Loucy (cell line): ENCODE measurements around the gene PKHD1.

Experiments
- H2AFZ ChIP-seq: fragments of 200-600 bp; sonication (generic); 2 replicates; pipeline ENCODE4 v1.6.0; 2016; ENCODE audit warnings: antibody characterized with exemption, mild to moderate bottlenecking, low read length, moderate library complexity
- H3F3A ChIP-seq: fragments of 200-600 bp; 2 replicates; pipeline ENCODE4 v1.6.0; 2016; ENCODE audit warnings: antibody characterized with exemption, low read depth, mild to moderate bottlenecking
- H3K27me3 ChIP-seq: fragments of 200-600 bp; sonication (generic); 2 replicates; pipeline ENCODE4 v1.6.1; 2014; ENCODE audit warnings: low read length, mild to moderate bottlenecking; ENCODE audit not compliant: insufficient read depth, poor library complexity, severe bottlenecking
- H3K36me3 ChIP-seq: fragments of 200-600 bp; sonication (generic); 2 replicates; pipeline ENCODE4 v1.6.1; 2016; ENCODE audit warnings: low read length; ENCODE audit not compliant: insufficient read depth
- H3K4me1 ChIP-seq: fragments of 200-600 bp; sonication (generic); 2 replicates; pipeline ENCODE4 v1.5.1; 2014; ENCODE audit warnings: low read length, mild to moderate bottlenecking; ENCODE audit not compliant: insufficient read depth, poor library complexity, severe bottlenecking
- H3K4me2 ChIP-seq: fragments of 200-600 bp; sonication (generic); 2 replicates; pipeline ENCODE4 v1.6.0; 2014; ENCODE audit warnings: antibody characterized with exemption, low read length, low read depth, mild to moderate bottlenecking; ENCODE audit not compliant: poor library complexity, severe bottlenecking
- H3K4me3 ChIP-seq: fragments of 200-600 bp; sonication (generic); 2 replicates; pipeline ENCODE4 v1.5.1; 2014; ENCODE audit warnings: low read length, mild to moderate bottlenecking, mixed read lengths; ENCODE audit not compliant: poor library complexity, severe bottlenecking
- H3K79me2 ChIP-seq: fragments of 200-600 bp; sonication (generic); 2 replicates; pipeline ENCODE4 v1.6.1; 2014; ENCODE audit warnings: low read length; ENCODE audit not compliant: insufficient read depth
- H3K9ac ChIP-seq: fragments of 200-600 bp; sonication (generic); 2 replicates; pipeline ENCODE4 v1.6.0; 2014; ENCODE audit warnings: mild to moderate bottlenecking, low read depth, low read length, moderate library complexity; ENCODE audit not compliant: poor library complexity, severe bottlenecking
- H3K9me2 ChIP-seq: fragments of 200-600 bp; sonication (generic); replicated peaks from 2 replicates; pipeline ENCODE4 v1.6.1; 2016; ENCODE audit warnings: low read depth, low read length, mixed read lengths
- H3K9me3 ChIP-seq: fragments of 200-600 bp; sonication (generic); 2 replicates; pipeline ENCODE4 v1.6.1; 2014; ENCODE audit warnings: mild to moderate bottlenecking, antibody characterized with exemption, low read length, low read depth; ENCODE audit not compliant: insufficient read depth
- H4K20me1 ChIP-seq: fragments of 200-600 bp; sonication (generic); 2 replicates; pipeline ENCODE4 v1.6.0; 2014; ENCODE audit warnings: antibody characterized with exemption, low read length, mild to moderate bottlenecking; ENCODE audit not compliant: insufficient read depth, poor library complexity, severe bottlenecking
- CTCF ChIP-seq: fragments of 200-600 bp; sonication (generic); conservative IDR thresholded peaks from 2 replicates; pipeline ENCODE4 v1.5.1; 2014; ENCODE audit warnings: mild to moderate bottlenecking, antibody characterized with exemption, low read length
- EZH2phosphoT487 ChIP-seq: fragments of 200-600 bp; IDR thresholded peaks from 2 replicates; pipeline ENCODE4 v1.6.1; 2018; ENCODE audit warnings: antibody characterized with exemption, mild to moderate bottlenecking, moderate library complexity, borderline replicate concordance

PKHD1 gene

GRCh38 chr6:51743999-51744398 is 343.4 kb downstream of the PKHD1 start:
- H3K79me2 ChIP-seq: no peaks in the 10 kb centered on the region

GRCh38 chr6:51740658-51741057 is 346.8 kb downstream of the PKHD1 start:
- H3K9ac ChIP-seq: no peak overlapping the region

More at GRCh38 chr6:51743999-51744398, 343.4 kb downstream of the PKHD1 start:
- Histone ChIP-seq H4K20me1 (no peaks in the 10 kb centered on the region), H3K4me3 (no peak overlapping the region), H3K4me1 (no peaks in the 10 kb centered on the region), H3K9me3 (no peaks in the 10 kb centered on the region), H3F3A (no peaks in the 10 kb centered on the region), H3K4me2 (no peak overlapping the region), H3K27me3 (no peaks in the 10 kb centered on the region), H3K9me2 (0 out of 2 replicates have a peak, but pooled peaks cover 3% of the 10 kb centered on the region), H3K9ac (no peak overlapping the region), H2AFZ (no peak overlapping the region), H3K36me3 (no peaks in the 10 kb centered on the region)
- TF ChIP-seq CTCF (no peak), EZH2phosphoT487 (no peak)

GRCh38 chr6:51738614-51739013 is 348.8 kb downstream of the PKHD1 start:
- Histone ChIP-seq H3K4me2 (no peak overlapping the region), H3K9me2 (0 out of 2 replicates have a peak, but pooled peaks cover 3% of the 10 kb centered on the region), H3K9ac (no peak overlapping the region), H3F3A (no peaks in the 10 kb centered on the region), H4K20me1 (no peaks in the 10 kb centered on the region), H2AFZ (no peak overlapping the region), H3K36me3 (no peaks in the 10 kb centered on the region), H3K4me3 (no peak overlapping the region), H3K79me2 (no peaks in the 10 kb centered on the region), H3K9me3 (no peaks in the 10 kb centered on the region), H3K27me3 (no peaks in the 10 kb centered on the region), H3K4me1 (no peaks in the 10 kb centered on the region)
- TF ChIP-seq CTCF (no peak), EZH2phosphoT487 (no peak)

More at GRCh38 chr6:51740658-51741057, 346.8 kb downstream of the PKHD1 start:
- H3K27me3 ChIP-seq: no peaks in the 10 kb centered on the region
- no peaks in the 10 kb centered on the region for H3F3A ChIP-seq
- no peaks in the 10 kb centered on the region for H3K4me1 ChIP-seq
- TF ChIP-seq EZH2phosphoT487: no peak
- no peak for TF ChIP-seq CTCF
- H3K9me3 ChIP-seq: no peaks in the 10 kb centered on the region
- no peaks in the 10 kb centered on the region for H4K20me1 ChIP-seq
- H3K36me3 ChIP-seq: no peaks in the 10 kb centered on the region
- no peak overlapping the region for H2AFZ ChIP-seq
- 0 out of 2 replicates have a peak, but pooled peaks cover 3% of the 10 kb centered on the region for H3K9me2 ChIP-seq
- no peak overlapping the region for H3K4me3 ChIP-seq
- H3K79me2 ChIP-seq: no peaks in the 10 kb centered on the region
- no peak overlapping the region for H3K4me2 ChIP-seq
